HUES64 (cell line): Measurements from ENCODE around the gene FYN.
A peak's percentile ranks its signal among the peaks of the same experiment; 100 is the strongest.

Source experiments
- H3K27ac ChIP-seq: 2 replicates; pipeline ENCODE4 v1.7.0; 2013; ENCODE audit warnings: low read depth, low read length, inconsistent platforms
- H3K27me3 ChIP-seq: 2 replicates; pipeline ENCODE4 v1.6.1; 2013; ENCODE audit warnings: mild to moderate bottlenecking, low read length; ENCODE audit not compliant: insufficient read depth
- H3K36me3 ChIP-seq: 2 replicates; pipeline ENCODE4 v1.6.1; 2013; ENCODE audit warnings: mild to moderate bottlenecking, low read length; ENCODE audit not compliant: insufficient read depth
- H3K4me1 ChIP-seq: 2 replicates; pipeline ENCODE4 v1.6.1; 2013; ENCODE audit warnings: mild to moderate bottlenecking, low read length, moderate library complexity; ENCODE audit not compliant: insufficient read depth
- H3K4me3 ChIP-seq: 2 replicates; pipeline ENCODE4 v1.5.1; 2013; ENCODE audit warnings: mild to moderate bottlenecking, low read length, moderate library complexity
- H3K9ac ChIP-seq: 2 replicates; pipeline ENCODE4 v1.6.1; 2013; ENCODE audit warnings: mild to moderate bottlenecking, low read depth, low read length
- H3K9me3 ChIP-seq: 2 replicates; pipeline ENCODE4 v1.6.1; 2013; ENCODE audit warnings: low read depth, low read length; ENCODE audit not compliant: insufficient read depth
- WGBS: fragments of 150-250, 120-280 bp; methylation state at CpG from one replicate; pipeline ENCODE4 v1.1.7; 2013; ENCODE audit warnings: missing lambda C conversion rate; 5-methylcytosine and 5-hydroxymethylcytosine counted together

FYN gene

GRCh38 chr6:111850295-111850937, 22.8 kb downstream of the FYN start:
- no peaks in the 10 kb centered on the region for H3K9me3 ChIP-seq
- peaks cover 60% of the 10 kb centered on the region for H3K4me1 ChIP-seq
- no peak overlapping the region for H3K4me3 ChIP-seq
- H3K9ac ChIP-seq = no peak overlapping the region
- H3K27ac ChIP-seq = no peak overlapping the region
- 83% methylated on average over 10 of the region's 10 CpGs for WGBS
- H3K36me3 ChIP-seq = 0 out of 2 replicates have a peak, but pooled peaks cover 3% of the 10 kb centered on the region
- no peaks in the 10 kb centered on the region for H3K27me3 ChIP-seq

GRCh38 chr6:111849298-111849697, 24.0 kb downstream of the FYN start:
- no peak overlapping the region for H3K27ac ChIP-seq
- 0 out of 2 replicates have a peak, but pooled peaks cover 3% of the 10 kb centered on the region for H3K36me3 ChIP-seq
- 91% methylated on average over 5 of the region's 5 CpGs for whole genome bisulfite sequencing
- no peak overlapping the region for H3K9ac ChIP-seq
- peaks cover 62% of the 10 kb centered on the region for H3K4me1 ChIP-seq
- no peaks in the 10 kb centered on the region for H3K9me3 ChIP-seq
- H3K4me3 ChIP-seq = no peak overlapping the region
- H3K27me3 ChIP-seq = no peaks in the 10 kb centered on the region

- WGBS = 92% methylated on average over 7 of the region's 7 CpGs
- no peaks in the 10 kb centered on the region for H3K27me3 ChIP-seq
- H3K27ac ChIP-seq = no peak overlapping the region
- H3K4me1 ChIP-seq = peaks cover 72% of the 10 kb centered on the region
- no peaks in the 10 kb centered on the region for H3K9me3 ChIP-seq
- H3K4me3 ChIP-seq = no peak overlapping the region
- no peaks in the 10 kb centered on the region for H3K36me3 ChIP-seq
- no peak overlapping the region for H3K9ac ChIP-seq
These were observed 24.9 kb downstream of the FYN start for GRCh38 chr6:111848262-111848812.

- Histone ChIP-seq H3K4me3 (no peak overlapping the region), H3K9ac (no peak overlapping the region), H3K27ac (no peak overlapping the region), H3K36me3 (no peaks in the 10 kb centered on the region), H3K9me3 (no peaks in the 10 kb centered on the region), H3K27me3 (no peaks in the 10 kb centered on the region), H3K4me1 (peaks cover 75% of the 10 kb centered on the region)
- WGBS = 73% methylated on average over 5 of the region's 5 CpGs
These were observed 26.5 kb downstream of the FYN start for GRCh38 chr6:111846492-111847409.

GRCh38 chr6:111846066-111846465, 27.2 kb downstream of the FYN start:
- Histone ChIP-seq H3K9me3 (no peaks in the 10 kb centered on the region), H3K9ac (no peak overlapping the region), H3K27ac (no peak overlapping the region), H3K4me1 (peaks cover 75% of the 10 kb centered on the region), H3K4me3 (no peak overlapping the region), H3K27me3 (no peaks in the 10 kb centered on the region), H3K36me3 (no peaks in the 10 kb centered on the region)
- WGBS = 79% methylated on average over 4 of the region's 4 CpGs

GRCh38 chr6:111845441-111845871, 27.8 kb downstream of the FYN start:
- no peaks in the 10 kb centered on the region for H3K27me3 ChIP-seq
- peaks cover 75% of the 10 kb centered on the region for H3K4me1 ChIP-seq
- no peaks in the 10 kb centered on the region for H3K9me3 ChIP-seq
- H3K27ac ChIP-seq = peak overlapping the region; percentile 72
- peak overlapping the region; percentile 17; the same call in 1 of the 2 replicates for H3K9ac ChIP-seq
- no peaks in the 10 kb centered on the region for H3K36me3 ChIP-seq
- 79% methylated on average over 8 of the region's 8 CpGs for WGBS
- H3K4me3 ChIP-seq = no peak overlapping the region

- Histone ChIP-seq H3K9me3 (no peaks in the 10 kb centered on the region), H3K4me1 (peaks cover 75% of the 10 kb centered on the region), H3K4me3 (no peak overlapping the region), H3K36me3 (no peaks in the 10 kb centered on the region), H3K27ac (peak overlapping the region; percentile 72), H3K27me3 (no peaks in the 10 kb centered on the region), H3K9ac (peak overlapping the region; percentile 17; the same call in 1 of the 2 replicates)
- WGBS = 51% methylated on average over 2 of the region's 2 CpGs
These were observed 28.3 kb downstream of the FYN start for GRCh38 chr6:111844921-111845320.

- Histone ChIP-seq H3K9me3 (no peaks in the 10 kb centered on the region), H3K36me3 (no peaks in the 10 kb centered on the region), H3K4me3 (no peak overlapping the region), H3K27me3 (no peaks in the 10 kb centered on the region), H3K4me1 (peaks cover 71% of the 10 kb centered on the region), H3K27ac (0 out of 2 replicates have a peak overlapping the region, but pooled peaks have one; percentile 6), H3K9ac (no peak overlapping the region; the same call in 1 of the 2 replicates)
- WGBS = 80% methylated on average over 4 of the region's 4 CpGs
These were observed 28.9 kb downstream of the FYN start for GRCh38 chr6:111844376-111844775.

GRCh38 chr6:111843347-111844147, 29.7 kb downstream of the FYN start:
- H3K36me3 ChIP-seq = no peaks in the 10 kb centered on the region
- WGBS = 85% methylated on average over 6 of the region's 7 CpGs
- H3K27me3 ChIP-seq = no peaks in the 10 kb centered on the region
- no peak overlapping the region for H3K27ac ChIP-seq
- peaks cover 64% of the 10 kb centered on the region for H3K4me1 ChIP-seq
- H3K9me3 ChIP-seq = no peaks in the 10 kb centered on the region
- H3K9ac ChIP-seq = peak overlapping the region; percentile 31; the same call in 1 of the 2 replicates
- no peak overlapping the region for H3K4me3 ChIP-seq

GRCh38 chr6:111842891-111843290, 30.4 kb downstream of the FYN start:
- Histone ChIP-seq H3K27ac (peak overlapping the region; percentile 27; the same call in 1 of the 2 replicates), H3K36me3 (no peaks in the 10 kb centered on the region), H3K4me3 (no peak overlapping the region), H3K9me3 (no peaks in the 10 kb centered on the region), H3K27me3 (no peaks in the 10 kb centered on the region), H3K9ac (peak overlapping the region; percentile 31; the same call in 1 of the 2 replicates), H3K4me1 (peaks cover 58% of the 10 kb centered on the region)
- WGBS = 77% methylated on average over 3 of the region's 4 CpGs
